GM19351 (cell line): Measurements from ENCODE around the gene PTX4.

ENCODE experiments used
- ATAC-seq: cut with Tn5 transposase; IDR thresholded peaks from one replicate; pipeline ENCODE4 v1.9.1; 2021; ENCODE audit warnings: mild to moderate bottlenecking, moderate library complexity; ENCODE audit not compliant: unreplicated experiment

Gene PTX4, protein sequence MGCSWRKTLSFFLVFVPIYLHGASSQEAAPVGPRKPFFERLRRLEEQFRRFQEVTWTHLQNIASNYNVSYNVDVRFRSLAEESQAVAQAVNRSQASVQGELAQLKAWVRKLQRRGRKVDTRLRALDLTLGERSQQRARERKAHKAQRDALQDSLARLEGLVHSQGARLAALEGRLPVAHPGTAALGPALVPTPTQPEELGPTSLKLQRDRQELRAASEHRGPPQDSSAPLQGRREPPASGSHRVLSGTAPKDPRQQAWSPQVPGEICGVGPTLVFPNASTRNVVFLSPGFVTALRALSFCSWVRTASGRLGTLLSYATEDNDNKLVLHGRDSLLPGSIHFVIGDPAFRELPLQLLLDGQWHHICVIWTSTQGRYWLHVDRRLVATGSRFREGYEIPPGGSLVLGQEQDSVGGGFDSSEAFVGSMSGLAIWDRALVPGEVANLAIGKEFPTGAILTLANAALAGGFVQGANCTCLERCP

DNA sequence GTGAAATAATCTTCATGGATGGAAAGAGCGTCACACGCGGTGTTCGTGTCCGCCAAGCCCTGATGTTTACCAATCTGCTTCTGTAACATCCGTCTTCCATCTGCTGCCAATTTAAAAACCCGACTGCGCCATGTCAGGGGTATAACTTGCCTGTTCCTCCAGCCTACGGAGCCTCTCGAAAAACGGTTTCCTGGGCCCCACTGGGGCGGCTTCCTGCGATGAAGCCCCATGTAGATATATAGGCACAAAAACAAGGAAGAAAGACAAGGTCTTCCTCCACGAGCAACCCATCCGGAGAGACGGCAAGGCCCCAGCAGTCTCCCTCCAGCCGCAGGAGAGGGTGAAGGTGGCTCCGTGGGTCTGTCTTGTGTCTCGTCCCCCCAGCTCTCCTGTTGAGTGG is at the start of gene PTX4:
TSS of gene PTX4 (minus strand) at position 326 of the 400 bp plus-strand sequence. CDS start at position 291, 35 bp downstream.
- no peak for ATAC-seq

GRCh38 chr16:1537763-1538289 is 49.1 kb upstream of the PTX4 start:
- no peak for ATAC-seq

GRCh38 chr16:1537138-1537577 is 48.4 kb upstream of the PTX4 start:
- ATAC-seq: no peak

DNA sequence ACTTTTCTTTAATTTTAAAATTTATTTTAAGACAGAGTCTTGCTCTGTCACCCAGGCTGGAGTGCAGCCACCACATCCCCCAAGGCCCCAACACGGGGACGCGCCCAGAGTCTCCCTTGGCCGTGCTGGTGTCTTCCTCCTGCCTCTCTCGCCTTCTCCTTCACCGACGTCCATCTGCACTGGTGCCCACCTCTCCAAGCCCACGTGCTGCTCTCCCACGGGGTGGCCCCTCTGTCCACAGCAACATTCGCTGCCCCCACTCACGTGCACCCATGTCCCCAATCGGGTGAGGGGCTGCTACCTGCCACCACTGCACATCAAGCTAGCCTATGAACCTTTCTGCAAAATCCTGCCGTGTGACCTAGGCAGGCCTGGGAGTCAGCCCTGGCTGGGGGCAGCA is 47.9 kb upstream of the PTX4 start:
- ATAC-seq: no peak

- ATAC-seq: no peak
These were observed 46.9 kb upstream of the PTX4 start for GRCh38 chr16:1535391-1536291.

- ATAC-seq: no peak
These were observed 45.6 kb upstream of the PTX4 start for GRCh38 chr16:1534021-1535020.

GRCh38 chr16:1533443-1533951 is 44.8 kb upstream of the PTX4 start, which contains the start of gene TMEM204:
Gene TMEM204 (plus strand): TSS chr16:1533666. CDS start chr16:1534276, 610 bp downstream.
- ATAC-seq: no peak

GRCh38 chr16:1532771-1533170 is 44.0 kb upstream of the PTX4 start:
- no peak for ATAC-seq

GRCh38 chr16:1532081-1532760 is 43.5 kb upstream of the PTX4 start:
- no peak for ATAC-seq

GRCh38 chr16:1531638-1531910 is 42.8 kb upstream of the PTX4 start:
- no peak for ATAC-seq

DNA sequence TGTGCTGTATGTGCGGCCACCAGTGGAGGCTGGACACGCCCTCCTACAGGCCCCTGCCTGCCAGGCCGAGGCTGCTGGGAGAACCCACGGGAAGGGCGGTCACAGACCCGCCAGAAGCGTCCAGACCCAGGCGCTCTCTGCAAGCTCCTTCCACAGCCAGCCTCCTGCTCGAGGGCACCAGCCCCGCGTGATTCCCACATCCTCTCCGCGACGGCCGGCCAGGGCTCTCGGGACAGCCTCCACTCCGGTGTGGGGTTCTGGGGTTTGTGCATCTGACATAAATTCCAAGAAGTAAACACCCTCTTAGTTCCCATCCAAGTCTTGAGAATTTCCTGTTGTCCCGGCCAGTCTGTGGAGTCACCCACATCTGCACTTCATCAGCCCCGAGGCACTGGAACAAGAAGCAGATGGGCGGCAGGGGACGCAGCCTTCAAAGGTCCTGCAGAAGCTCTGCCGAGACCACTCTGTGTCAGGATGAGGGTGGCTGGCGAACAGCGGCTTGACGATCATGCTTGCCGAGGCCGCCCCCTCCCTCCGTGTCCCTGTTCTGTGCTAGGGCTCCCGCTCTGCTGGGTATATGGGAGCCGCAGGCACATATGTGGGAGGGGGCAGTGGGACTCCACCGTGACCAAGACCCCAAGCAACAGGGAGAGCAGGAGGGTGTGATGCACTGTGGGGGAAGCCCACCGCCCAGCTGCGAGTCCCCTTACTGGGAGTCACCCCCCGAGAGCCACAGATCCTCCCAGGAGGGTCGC is 42.3 kb upstream of the PTX4 start:
- ATAC-seq: no peak

GRCh38 chr16:1530349-1530882 is 41.7 kb upstream of the PTX4 start:
- no peak for ATAC-seq

DNA sequence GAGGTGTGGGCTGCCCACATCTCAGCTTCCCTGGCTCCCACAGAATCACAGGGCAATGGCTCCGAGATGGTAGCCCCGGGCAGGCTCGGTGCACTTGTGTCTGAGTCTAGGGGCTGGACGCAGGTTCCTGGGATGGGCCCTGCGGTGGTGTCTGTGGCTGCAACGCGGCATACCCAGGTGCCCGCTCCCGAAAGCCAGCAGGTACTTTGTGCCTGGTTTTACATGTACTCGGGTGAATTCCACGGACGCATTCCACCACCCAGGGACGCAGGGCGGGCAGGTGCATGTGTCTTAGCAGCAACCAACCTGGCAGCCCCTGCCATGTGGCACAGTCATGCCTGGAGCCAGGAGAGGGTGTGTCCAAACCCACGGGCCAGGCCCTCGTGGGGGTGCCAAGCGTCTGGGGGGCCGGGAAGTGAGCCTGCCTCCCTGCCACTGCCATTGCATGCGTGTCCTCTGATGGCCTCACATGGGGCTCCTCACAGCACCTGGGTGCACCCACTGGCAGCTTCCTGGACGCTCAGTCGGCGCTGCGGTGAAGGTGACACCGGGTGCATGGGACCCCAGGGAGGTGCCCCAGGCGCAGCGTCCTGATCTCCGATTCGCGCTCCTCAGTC is 40.3 kb upstream of the PTX4 start:
- ATAC-seq: no peak

DNA sequence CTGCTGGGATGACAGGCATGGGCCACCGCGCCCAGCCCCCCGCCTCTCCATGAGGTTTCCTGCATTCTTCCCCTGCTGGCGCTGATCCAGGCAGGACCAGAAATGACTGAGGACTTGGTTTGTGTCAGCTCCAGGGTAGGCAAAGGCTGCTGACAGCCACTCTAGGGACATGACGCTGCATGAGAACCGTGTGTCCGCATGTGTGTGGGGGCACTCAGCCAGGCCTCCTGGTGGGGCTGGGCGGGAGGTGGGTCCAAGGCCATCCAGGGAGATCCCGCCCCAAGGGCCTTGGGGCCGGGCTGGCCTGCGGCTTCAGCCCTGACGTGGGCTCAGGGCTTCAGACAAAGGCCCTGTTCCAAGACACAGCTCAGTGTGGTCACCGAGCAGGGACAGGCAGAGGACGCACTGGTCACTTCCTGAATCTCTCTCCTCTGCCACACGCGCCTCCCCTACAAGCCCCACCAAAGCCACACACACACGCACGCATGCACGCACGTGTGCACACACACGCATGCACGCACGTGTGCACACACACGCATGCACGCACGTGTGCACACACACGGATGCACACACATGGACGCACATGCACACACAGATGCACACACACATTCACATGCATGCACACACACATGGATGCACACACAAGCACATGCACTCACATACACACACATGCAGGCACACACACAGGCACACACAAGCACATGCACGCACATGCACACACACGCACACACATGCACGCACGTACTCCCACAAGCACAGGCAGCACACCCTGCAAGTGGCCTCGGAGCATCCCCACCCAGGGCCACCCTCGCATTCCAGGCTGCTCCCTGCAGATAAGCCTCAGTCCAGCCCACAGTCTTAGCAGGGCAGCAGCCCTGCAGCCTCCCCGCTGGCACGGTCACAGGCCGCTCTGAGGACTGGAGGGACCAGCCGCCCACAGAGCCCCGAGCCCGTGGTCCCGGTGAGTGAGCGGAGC is 39.4 kb upstream of the PTX4 start:
- ATAC-seq: no peak

DNA sequence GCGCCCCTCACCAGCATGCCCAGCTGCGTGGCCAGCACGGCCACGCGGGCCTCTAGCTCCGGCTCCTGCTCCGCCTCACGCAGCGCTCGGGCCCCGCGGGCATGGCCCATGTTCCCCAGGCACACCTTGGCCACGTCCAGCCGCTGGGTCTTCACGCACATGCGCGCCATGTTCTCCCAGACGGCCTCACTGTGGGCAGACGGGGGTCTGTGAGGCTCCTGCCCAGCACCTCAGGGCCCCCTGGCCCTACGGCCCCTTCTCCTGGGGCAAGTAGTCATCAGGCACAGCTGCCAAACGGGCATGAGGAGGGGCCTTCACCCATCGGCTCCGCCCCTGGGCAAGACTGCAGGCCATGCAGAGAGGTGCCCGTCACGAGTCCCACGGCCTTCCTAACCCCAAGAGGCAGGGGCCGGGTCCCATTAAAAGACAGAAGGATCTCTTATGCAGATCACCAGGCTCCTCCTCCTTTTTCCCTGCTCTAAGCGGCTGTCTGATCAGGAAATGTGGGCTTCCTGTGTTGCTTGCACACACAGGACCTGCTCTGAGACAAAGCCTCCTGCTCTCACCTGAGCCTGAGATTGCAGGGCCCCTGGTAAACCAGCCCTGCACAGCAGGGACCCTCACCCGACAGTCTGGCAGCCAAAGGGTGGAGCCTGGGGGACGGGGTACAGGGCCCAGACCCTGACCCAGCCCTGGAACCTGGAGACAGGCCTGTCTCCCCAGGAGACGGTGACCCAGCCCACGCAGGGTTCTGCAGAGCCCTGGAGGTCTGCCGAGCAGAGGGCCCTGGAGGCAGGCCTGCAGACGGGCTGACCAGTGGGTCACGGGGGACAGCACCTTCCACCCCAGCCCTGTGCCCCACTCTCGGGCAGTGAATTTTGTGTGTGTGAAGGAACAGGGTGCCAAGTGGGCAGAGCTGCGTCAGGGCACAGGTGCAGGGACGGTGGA is 38.1 kb upstream of the PTX4 start:
- ATAC-seq: no peak
